HCT116 (cell line): Measurements from ENCODE around the gene RNF166.

Experiments
- ELF1 ChIP-seq: IDR thresholded peaks from 2 replicates; pipeline ENCODE4 v1.6.1; 2012; ENCODE audit warnings: low read depth, borderline replicate concordance
- EZH2 ChIP-seq: fragments of 200-600 bp; sonication (generic); IDR thresholded peaks from 2 replicates; pipeline ENCODE4 v1.6.1; 2017; ENCODE audit warnings: antibody characterized with exemption, mixed run types
- EZH2phosphoT487 ChIP-seq: fragments of 200-600 bp; IDR thresholded peaks from 2 replicates; pipeline ENCODE4 v1.6.1; 2018; ENCODE audit warnings: antibody characterized with exemption, borderline replicate concordance
- FOSL1 ChIP-seq: IDR thresholded peaks from 2 replicates; pipeline ENCODE4 v1.6.1; 2012; ENCODE audit warnings: low read depth
- POLR2AphosphoS5 ChIP-seq: IDR thresholded peaks from 2 replicates; pipeline ENCODE4 v1.6.1; 2011; ENCODE audit warnings: mild to moderate bottlenecking, low read depth, low read length, moderate library complexity
- YY1 ChIP-seq: IDR thresholded peaks from 2 replicates; pipeline ENCODE4 v1.6.1; 2011; ENCODE audit warnings: low read length, low read depth, moderate library complexity, mild to moderate bottlenecking; ENCODE audit not compliant: insufficient replicate concordance; ENCODE audit errors: extremely low read depth
- ZNF274 ChIP-seq: fragments of 200-500 bp; sonication (Bioruptor generic); IDR thresholded peaks from 2 replicates; pipeline ENCODE4 v1.6.1; 2014; ENCODE audit warnings: mild to moderate bottlenecking, low read depth, low read length, inconsistent platforms
- TF ChIP-seq, protein P1 (sequence below): IDR thresholded peaks from 2 replicates; pipeline ENCODE4 v1.6.1; 2012
- TF ChIP-seq, protein P2 (sequence below), 3 experiments: fragments of 200-600 bp in 1 of 3; sonication (generic) in 1 of 3; IDR thresholded peaks in 2 of 3; conservative IDR thresholded peaks in 1 of 3; 2 replicates each; pipeline ENCODE4 v1.5.1; 2012 to 2017; ENCODE audit warnings: low read depth in 2 of 3, low read length in 2 of 3, antibody characterized with exemption in 1 of 3, borderline replicate concordance in 1 of 3, control low read depth in 1 of 3, mild to moderate bottlenecking in 1 of 3, mixed read lengths in 1 of 3, mixed run types in 1 of 3, moderate library complexity in 1 of 3; ENCODE audit not compliant: insufficient read depth in 1 of 3

DNA sequence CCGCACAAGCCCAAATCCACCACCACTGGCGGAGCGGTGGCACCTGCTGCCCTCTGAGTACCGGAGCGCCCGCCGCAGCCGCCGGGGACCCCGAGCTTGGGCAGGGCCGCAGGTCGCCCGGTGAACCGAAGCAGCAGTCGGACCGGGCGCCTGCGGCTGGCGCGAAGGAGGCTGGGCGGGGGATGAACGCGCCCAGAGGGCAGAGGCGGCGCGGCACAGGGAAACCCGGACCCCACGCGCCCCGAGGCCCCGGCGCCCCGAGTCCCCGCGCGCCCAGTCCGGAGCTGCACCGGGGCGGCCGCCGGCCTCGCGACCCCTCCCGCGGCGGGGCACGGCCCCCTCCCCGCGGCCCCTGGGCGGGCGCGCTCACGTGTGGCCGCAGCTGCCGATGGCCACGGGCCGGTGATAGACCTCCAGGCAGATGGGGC lies 393 bp downstream of the RNF166 start:
- TF ChIP-seq, protein P1, sequence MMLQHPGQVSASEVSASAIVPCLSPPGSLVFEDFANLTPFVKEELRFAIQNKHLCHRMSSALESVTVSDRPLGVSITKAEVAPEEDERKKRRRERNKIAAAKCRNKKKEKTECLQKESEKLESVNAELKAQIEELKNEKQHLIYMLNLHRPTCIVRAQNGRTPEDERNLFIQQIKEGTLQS, result no peak
- TF ChIP-seq, protein P2, sequence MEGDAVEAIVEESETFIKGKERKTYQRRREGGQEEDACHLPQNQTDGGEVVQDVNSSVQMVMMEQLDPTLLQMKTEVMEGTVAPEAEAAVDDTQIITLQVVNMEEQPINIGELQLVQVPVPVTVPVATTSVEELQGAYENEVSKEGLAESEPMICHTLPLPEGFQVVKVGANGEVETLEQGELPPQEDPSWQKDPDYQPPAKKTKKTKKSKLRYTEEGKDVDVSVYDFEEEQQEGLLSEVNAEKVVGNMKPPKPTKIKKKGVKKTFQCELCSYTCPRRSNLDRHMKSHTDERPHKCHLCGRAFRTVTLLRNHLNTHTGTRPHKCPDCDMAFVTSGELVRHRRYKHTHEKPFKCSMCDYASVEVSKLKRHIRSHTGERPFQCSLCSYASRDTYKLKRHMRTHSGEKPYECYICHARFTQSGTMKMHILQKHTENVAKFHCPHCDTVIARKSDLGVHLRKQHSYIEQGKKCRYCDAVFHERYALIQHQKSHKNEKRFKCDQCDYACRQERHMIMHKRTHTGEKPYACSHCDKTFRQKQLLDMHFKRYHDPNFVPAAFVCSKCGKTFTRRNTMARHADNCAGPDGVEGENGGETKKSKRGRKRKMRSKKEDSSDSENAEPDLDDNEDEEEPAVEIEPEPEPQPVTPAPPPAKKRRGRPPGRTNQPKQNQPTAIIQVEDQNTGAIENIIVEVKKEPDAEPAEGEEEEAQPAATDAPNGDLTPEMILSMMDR (IDR thresholded peaks at IDR 0.05 in 2 of 3, conservative IDR thresholded peaks at IDR 0.05 in 1 of 3; ENCODE audit: borderline replicate concordance in 1 of 3, insufficient read depth in 1 of 3, low read depth in 2 of 3, low read length in 2 of 3), result no peak
- TF ChIP-seq ZNF274 (no peak), EZH2 (no peak), YY1 (no peak), ELF1 (no peak), POLR2AphosphoS5 (no peak), FOSL1 (no peak), EZH2phosphoT487 (no peak)
